Measurements from ENCODE around the gene MAF. TPM values are rescaled to one million over a fixed set of nuclear protein-coding genes. Genes with fewer than 3 reads are reported as not detected.

Gene MAF
- total RNA-seq, 4 donors from 2014 or later: 75.3 to 160 (median 115) TPM

DNA sequence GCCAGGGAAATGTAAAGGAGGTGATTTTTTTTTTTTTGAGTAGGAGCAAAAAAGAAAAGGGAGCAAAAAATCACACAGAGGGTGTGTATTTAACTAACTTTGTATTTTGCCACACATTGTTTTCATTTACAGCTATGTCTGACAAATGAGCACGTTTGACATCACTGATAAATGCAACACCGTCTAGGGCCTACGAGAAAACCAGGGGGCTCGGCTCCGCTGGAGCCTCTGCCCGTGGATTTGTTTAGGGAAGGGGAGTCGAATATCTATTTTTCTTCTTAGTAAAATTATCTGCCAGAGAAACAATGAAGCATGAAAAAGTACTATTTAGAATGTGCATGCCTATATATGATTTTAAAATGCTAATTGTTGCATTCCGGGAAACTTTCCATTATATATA, 6.8 kb downstream of the MAF start:
- Histone ChIP-seq H3K4me1 (peaks cover 0 to 41% (median 16%) of the 10 kb centered on the region in 4 donors), H3K9me3 (no peaks in the 10 kb centered on the region), H3K27ac (peak overlapping the region; percentile 83 to 95 (median 87)), H3K4me3 (peak overlapping the region in 2 of 4 donors; percentile 75 to 91), H3K36me3 (no peaks in the 10 kb centered on the region), H3K27me3 (no peaks in the 10 kb centered on the region)
- DNase-seq (ENCODE audit: low spot score in 2 of 2): no peak
- 49 to 57% methylated on average over 8 of the region's 8 CpGs for WGBS, 2 donors
- TF ChIP-seq EP300 (IDR thresholded peaks at IDR 0.05) (no peak), POLR2A (IDR thresholded peaks at IDR 0.05) (no peak)
- TF ChIP-seq, protein P1, sequence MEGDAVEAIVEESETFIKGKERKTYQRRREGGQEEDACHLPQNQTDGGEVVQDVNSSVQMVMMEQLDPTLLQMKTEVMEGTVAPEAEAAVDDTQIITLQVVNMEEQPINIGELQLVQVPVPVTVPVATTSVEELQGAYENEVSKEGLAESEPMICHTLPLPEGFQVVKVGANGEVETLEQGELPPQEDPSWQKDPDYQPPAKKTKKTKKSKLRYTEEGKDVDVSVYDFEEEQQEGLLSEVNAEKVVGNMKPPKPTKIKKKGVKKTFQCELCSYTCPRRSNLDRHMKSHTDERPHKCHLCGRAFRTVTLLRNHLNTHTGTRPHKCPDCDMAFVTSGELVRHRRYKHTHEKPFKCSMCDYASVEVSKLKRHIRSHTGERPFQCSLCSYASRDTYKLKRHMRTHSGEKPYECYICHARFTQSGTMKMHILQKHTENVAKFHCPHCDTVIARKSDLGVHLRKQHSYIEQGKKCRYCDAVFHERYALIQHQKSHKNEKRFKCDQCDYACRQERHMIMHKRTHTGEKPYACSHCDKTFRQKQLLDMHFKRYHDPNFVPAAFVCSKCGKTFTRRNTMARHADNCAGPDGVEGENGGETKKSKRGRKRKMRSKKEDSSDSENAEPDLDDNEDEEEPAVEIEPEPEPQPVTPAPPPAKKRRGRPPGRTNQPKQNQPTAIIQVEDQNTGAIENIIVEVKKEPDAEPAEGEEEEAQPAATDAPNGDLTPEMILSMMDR (IDR thresholded peaks at IDR 0.05): no peak

DNA sequence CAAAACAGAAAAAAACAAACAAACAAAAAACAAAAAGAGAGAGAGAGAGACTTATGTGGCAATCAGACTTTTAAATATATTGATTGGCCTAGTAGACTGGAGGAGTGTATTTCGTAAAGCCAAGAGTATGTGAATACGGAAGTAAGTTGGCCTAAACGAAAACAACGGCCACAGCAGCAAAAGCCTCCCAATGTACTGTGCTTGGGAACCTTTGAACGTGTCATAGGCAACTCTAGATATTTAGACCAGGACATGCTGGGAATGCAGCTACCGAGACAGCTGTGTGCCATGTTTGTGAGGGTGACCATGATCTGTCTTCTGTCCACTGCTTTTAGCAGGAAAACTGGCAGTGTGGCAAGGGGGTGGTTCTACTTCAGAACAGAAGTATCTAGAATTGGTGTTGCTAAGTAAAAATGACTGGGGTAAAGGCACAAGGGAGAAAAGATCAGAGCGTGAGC, 7.4 kb downstream of the MAF start:
- H3K27ac ChIP-seq: peak overlapping the region; percentile 83 to 95 (median 87)
- DNase-seq (ENCODE audit: low spot score in 2 of 2): no peak
- WGBS, 2 donors: 38 to 57% methylated on average over 7 of the region's 7 CpGs
- H3K4me3 ChIP-seq: peak overlapping the region in 2 of 4 donors; percentile 18 to 91
- H3K9me3 ChIP-seq: no peaks in the 10 kb centered on the region
- TF ChIP-seq POLR2A (IDR thresholded peaks at IDR 0.05) (no peak), EP300 (IDR thresholded peaks at IDR 0.05) (peak in 1 of 2 donors; percentile 62)
- H3K27me3 ChIP-seq: no peaks in the 10 kb centered on the region
- H3K4me1 ChIP-seq: peaks cover 0 to 42% (median 19%) of the 10 kb centered on the region in 4 donors
- H3K36me3 ChIP-seq: no peaks in the 10 kb centered on the region

DNA sequence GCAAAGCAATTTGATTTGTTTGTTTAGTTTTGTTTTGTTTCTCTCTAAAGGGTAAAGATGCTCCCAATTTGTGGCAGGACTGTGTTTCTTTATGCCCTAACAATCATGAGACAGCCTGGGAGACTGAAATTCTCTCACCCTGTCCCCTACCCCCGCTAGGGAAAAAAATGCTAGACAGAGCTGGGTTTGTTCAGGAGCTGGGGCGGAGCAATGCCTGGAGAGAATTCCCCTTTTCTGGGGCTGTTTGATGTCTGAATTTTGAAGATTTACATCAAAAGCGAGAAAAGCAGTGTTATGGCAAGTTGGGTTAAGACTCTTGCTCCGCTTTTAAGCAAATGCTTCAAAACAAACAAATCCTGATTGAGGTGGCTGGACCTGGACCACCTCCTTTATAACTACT, 8.4 kb downstream of the MAF start:
- Histone ChIP-seq H3K9me3 (no peaks in the 10 kb centered on the region), H3K27ac (peak overlapping the region; percentile 83 to 95 (median 87)), H3K36me3 (no peaks in the 10 kb centered on the region), H3K27me3 (no peaks in the 10 kb centered on the region), H3K4me3 (peak overlapping the region; percentile 9 to 91 (median 14)), H3K4me1 (peaks cover 0 to 44% (median 20%) of the 10 kb centered on the region in 4 donors)
- 46 to 61% methylated on average over 4 of the region's 4 CpGs for WGBS, 2 donors
- TF ChIP-seq EP300 (IDR thresholded peaks at IDR 0.05) (peak in 1 of 2 donors; percentile 51), POLR2A (IDR thresholded peaks at IDR 0.05) (peak in 1 of 2 donors; percentile 20)
- TF ChIP-seq, protein P1 (IDR thresholded peaks at IDR 0.05): no peak
- DNase-seq (ENCODE audit: low spot score in 2 of 2): no peak

DNA sequence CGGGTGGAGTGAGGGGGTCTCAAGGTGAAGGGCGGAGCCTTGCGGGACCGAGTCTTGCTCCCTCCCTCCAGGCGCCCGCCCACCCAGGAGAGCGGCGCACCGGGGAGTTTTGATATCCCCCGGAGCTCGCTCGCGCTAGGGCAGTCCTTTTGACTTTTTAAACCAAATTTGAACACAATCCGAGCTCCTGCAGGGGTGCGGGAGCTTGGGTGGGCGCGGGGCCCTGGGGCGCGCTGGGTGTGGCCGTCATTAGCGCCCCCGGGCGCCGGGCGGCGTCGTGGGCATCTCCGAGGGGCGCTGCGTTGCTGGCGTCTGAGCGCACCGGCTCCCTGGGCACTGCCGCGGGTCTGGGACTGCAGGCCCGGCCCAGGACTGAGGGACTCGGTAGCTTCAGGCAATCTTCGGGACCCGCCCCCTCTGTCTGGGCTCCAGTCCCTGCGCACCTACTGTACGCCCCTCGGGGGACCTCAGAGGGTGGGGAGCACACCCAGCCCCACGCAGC, 10.9 kb downstream of the MAF start:
- no peaks in the 10 kb centered on the region for H3K9me3 ChIP-seq
- peaks cover 0 to 41% (median 22%) of the 10 kb centered on the region in 4 donors for H3K4me1 ChIP-seq
- WGBS, 2 donors: 6 to 8% methylated on average over 22 to 35 of the region's 43 CpGs
- no peak for TF ChIP-seq POLR2A (IDR thresholded peaks at IDR 0.05)
- no peak for TF ChIP-seq EP300 (IDR thresholded peaks at IDR 0.05)
- TF ChIP-seq, protein P1 (IDR thresholded peaks at IDR 0.05): no peak
- DNase-seq (ENCODE audit: low spot score in 2 of 2): no peak
- H3K36me3 ChIP-seq: no peaks in the 10 kb centered on the region
- H3K4me3 ChIP-seq: peak overlapping the region; percentile 47 to 66 (median 56)
- peak overlapping the region; percentile 83 to 95 (median 87) for H3K27ac ChIP-seq
- no peaks in the 10 kb centered on the region for H3K27me3 ChIP-seq

DNA sequence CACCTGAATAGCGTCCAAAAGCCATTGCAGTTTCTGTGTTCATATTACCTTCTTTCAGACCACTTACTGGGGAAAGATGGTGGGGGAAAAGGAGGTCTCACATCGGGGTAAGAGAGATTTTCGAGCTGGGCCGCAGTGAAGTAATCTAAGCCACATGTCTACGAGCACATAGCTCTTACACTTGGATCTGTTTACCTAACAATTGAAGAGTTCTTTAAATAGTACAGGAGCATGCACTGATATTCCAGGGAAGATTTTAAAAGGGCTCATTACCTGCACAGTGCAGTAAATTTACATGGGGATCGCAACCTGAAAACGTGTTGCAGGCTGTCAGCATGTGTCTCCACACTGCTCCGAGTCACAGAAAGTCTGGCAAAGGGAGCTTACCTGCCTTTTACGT, 12.6 kb downstream of the MAF start:
- WGBS, 2 donors: 79 to 82% methylated on average over 9 of the region's 9 CpGs
- H3K9me3 ChIP-seq: no peaks in the 10 kb centered on the region
- peak overlapping the region in 2 of 4 donors; percentile 89 to 95 for H3K27ac ChIP-seq
- no peak for TF ChIP-seq EP300 (IDR thresholded peaks at IDR 0.05)
- TF ChIP-seq POLR2A (IDR thresholded peaks at IDR 0.05): no peak
- TF ChIP-seq, protein P1 (IDR thresholded peaks at IDR 0.05): no peak
- no peaks in the 10 kb centered on the region for H3K36me3 ChIP-seq
- H3K27me3 ChIP-seq: no peaks in the 10 kb centered on the region
- no peak overlapping the region for H3K4me3 ChIP-seq
- peaks cover 0 to 37% (median 20%) of the 10 kb centered on the region in 4 donors for H3K4me1 ChIP-seq
- no peak for DNase-seq (ENCODE audit: low spot score in 2 of 2)

Data from tibial nerve (tissue), 4 donors.